KG1 (cell line): ENCODE measurements around the gene RCOR1.
"Not testable (repeated sequence)": the region's sequence is repeated elsewhere in the genome, so short reads cannot be mapped to it uniquely, and the experiment has no call there.

ENCODE experiments used
- DNase-seq: peaks from one replicate; lab custom pipeline; 2025; lab: John Stamatoyannopoulos, UW

The RCOR1 gene

GRCh38 chr14:102571043-102571442, 21.4 kb upstream of the RCOR1 start:
- DNase-seq, result no peak

- DNase-seq, result no peak
These were observed 20.9 kb upstream of the RCOR1 start for GRCh38 chr14:102571478-102572042.

GRCh38 chr14:102573161-102573560, 19.3 kb upstream of the RCOR1 start:
- not testable (repeated sequence) for DNase-seq

GRCh38 chr14:102573591-102574046, 18.8 kb upstream of the RCOR1 start:
- DNase-seq, result no peak

GRCh38 chr14:102574281-102575159, 17.9 kb upstream of the RCOR1 start:
- DNase-seq, result no peak

- DNase-seq, result no peak
These were observed 17.1 kb upstream of the RCOR1 start for GRCh38 chr14:102575160-102575845.

- not testable (repeated sequence) for DNase-seq
These were observed 16.5 kb upstream of the RCOR1 start for GRCh38 chr14:102575846-102576428.

GRCh38 chr14:102578821-102579220, 13.6 kb upstream of the RCOR1 start:
- no peak for DNase-seq

GRCh38 chr14:102579696-102580549, 12.5 kb upstream of the RCOR1 start:
- DNase-seq, result no peak

- no peak for DNase-seq
These were observed 11.8 kb upstream of the RCOR1 start for GRCh38 chr14:102580550-102581110.

GRCh38 chr14:102581193-102581592, 11.3 kb upstream of the RCOR1 start:
- no peak for DNase-seq

GRCh38 chr14:102583726-102584125, 8.7 kb upstream of the RCOR1 start:
- no peak for DNase-seq

GRCh38 chr14:102584871-102585869, 7.3 kb upstream of the RCOR1 start:
- DNase-seq, result no peak

- no peak for DNase-seq
These were observed 5.9 kb upstream of the RCOR1 start for GRCh38 chr14:102586420-102587104.

- no peak for DNase-seq
These were observed 3.6 kb upstream of the RCOR1 start for GRCh38 chr14:102588821-102589220.

GRCh38 chr14:102589761-102590290, 2.6 kb upstream of the RCOR1 start:
- no peak for DNase-seq

GRCh38 chr14:102590667-102591099, 1.8 kb upstream of the RCOR1 start:
- no peak for DNase-seq

- peak; percentile 73 for DNase-seq
These were observed 991 bp upstream of the RCOR1 start for GRCh38 chr14:102591372-102591943.

GRCh38 chr14:102592763-102593060, 263 bp downstream of the RCOR1 start:
- no peak for DNase-seq
